ENCODE measurements around the gene TMEM163.
"Not testable (repeated sequence)": the region's sequence is repeated elsewhere in the genome, so short reads cannot be mapped to it uniquely, and the experiment has no call there.

The TMEM163 gene

DNA sequence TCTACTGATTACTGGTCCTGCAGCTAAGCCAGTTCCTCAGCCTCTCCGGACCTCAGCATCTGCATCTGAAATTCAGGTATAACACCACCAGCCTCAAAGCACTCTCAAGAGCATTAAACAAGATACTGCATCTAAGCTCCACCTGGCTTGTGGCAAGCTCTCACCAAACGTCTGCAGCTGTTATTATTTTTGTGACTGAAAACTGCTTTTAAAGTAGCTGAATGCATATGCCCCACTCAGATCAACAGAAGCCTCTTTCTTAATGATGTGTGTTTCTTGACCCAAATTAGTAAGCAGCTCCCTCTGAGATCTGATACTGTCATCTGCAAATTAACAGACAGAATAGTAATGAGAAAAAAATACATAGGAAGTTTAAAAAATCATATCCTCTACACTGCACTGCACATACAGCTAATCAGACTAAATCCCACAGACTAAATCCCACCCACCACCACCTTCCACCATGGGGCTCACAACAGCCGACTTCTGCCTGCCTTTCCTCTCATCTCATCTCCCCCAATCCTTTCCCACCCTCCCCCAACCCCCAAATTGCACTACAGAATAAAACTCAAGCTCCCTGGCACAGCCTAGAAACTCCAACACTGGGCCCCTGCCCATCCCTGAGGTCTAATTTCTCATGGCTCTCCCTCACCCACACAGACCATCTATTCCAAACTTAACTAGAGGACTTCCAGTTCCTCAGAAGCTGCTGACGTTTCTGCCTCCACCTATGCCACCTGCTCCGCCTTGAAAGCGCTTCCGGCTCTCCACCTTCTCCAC lies 52.9 kb downstream of the TMEM163 start:
- no peak for DNase-seq (ENCODE audit: low read depth in 2 of 3, low spot score in 1 of 3)

DNA sequence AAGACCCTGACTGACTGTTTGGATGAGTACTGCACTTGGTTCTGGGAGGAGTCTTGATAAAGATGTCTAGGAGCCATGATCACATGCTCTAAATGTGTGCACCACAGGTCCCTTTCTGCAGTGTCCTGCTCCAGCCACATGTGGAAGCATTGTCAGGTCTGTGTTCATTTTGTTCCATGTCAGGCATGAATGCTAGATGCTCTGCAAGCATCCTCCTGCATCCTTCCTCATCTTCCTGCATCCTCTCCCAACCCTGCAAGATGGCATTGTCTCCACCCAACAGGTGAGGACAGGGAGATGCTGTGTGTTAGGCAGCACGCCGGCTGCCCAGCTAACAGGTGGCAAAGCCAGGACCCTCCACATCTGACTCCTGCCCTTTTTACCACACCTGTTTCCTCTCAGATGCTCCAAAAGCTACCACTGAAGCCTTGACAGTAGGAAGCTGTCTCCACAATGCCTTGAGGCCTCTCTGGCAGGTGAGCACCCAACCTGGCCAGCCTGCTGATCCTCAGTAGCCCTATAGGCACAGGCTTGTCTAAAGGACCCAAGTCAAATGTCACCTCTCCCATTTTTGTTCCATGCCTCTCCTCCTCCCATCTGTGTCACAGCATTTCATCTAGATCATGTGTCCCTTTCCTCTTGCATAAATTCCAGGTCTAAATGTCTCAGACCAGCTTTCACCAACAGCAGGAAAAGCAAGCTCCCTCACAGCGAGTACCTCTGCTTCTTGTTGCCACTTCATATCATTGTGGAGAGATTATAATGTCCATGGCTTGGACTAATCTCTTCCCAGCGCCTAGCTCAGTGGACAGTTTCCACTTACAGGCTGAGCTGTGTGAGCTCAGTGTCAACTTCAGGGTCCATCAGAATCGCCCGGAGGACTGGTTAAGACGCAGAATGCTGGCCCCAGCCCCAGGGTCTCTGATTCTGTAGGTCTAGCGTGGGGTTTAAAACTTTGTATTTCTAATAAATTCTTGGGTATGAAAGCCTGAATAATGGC lies 55.0 kb downstream of the TMEM163 start:
- no peak for DNase-seq (ENCODE audit: low read depth in 2 of 3, low spot score in 1 of 3)

DNA sequence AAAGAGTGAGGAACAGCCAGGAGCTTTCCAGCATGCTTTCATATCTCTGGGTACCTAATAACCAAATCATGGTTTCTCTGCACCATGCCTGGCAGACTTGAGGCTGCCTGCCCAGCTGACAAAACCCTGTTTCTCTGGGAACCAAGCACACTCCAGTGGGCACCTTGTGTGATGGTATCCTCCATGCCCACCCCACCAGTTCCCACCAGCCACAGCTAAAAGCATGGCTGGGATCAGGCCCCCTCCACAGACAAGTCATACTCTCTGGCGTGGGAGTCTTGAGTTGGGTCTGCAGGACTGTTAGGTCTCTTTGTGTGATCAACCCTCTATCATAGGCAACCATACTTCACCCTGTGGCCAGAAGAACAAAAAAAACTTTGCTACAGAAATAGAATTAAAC lies 56.0 kb downstream of the TMEM163 start:
- no peak for DNase-seq (ENCODE audit: low read depth in 2 of 3, low spot score in 1 of 3)

DNA sequence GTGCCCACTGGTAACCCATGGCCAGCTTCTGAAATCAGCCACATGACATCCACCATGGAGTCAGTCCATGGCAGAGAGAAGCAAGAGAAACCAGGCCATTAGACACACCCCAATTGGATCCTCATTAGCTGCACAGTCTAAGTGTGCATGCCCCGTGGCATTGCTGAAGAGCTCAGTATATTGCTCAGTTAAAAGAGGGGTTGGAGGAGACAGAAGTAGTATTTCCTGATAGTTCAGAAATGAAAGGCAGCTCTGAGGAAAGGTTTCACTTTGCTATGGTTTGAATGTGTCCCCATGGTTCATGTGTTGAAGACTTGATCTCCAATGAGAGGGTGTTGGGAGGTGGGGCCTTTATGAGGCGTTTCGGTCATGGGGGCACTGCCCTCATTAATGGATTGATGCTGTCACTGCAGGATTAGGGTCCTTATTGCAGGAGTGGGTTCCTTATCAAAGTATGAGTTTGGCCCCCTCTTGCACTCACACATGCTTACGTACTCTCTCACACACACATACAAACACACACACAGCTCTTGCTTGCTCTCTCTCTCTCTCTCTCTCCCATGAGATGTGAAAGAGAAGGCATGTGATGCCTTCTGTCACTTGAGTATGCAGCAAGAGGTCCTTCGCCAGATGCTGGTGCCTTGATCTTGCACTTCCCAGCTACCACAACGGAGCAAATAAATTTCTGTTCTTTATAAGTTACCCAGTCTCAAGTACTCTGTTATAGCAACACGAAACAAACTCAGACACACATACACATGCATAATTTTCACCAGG lies 58.0 kb downstream of the TMEM163 start:
- no peak for DNase-seq (ENCODE audit: low read depth in 2 of 3, low spot score in 1 of 3)

DNA sequence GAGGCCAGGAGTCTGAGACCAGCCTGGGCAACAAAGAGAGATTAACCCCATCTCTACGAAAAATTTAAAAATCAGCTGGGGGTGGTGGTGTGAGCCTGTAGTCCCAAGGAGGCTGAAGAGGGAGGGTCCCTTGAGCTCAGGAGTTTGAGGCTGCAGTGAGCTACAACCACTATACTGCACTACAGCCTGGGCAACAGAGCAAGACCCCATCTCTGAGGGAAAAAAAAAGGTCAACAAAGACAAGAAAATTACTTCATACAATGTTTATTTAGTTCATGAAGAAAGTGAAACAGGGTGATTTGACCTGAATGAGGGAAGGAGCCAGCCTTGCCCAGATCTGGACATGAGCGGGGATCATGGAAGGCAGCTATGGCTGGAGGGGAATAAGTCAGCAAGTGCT lies 59.1 kb downstream of the TMEM163 start:
- DNase-seq (ENCODE audit: low read depth in 2 of 3, low spot score in 1 of 3): no peak

DNA sequence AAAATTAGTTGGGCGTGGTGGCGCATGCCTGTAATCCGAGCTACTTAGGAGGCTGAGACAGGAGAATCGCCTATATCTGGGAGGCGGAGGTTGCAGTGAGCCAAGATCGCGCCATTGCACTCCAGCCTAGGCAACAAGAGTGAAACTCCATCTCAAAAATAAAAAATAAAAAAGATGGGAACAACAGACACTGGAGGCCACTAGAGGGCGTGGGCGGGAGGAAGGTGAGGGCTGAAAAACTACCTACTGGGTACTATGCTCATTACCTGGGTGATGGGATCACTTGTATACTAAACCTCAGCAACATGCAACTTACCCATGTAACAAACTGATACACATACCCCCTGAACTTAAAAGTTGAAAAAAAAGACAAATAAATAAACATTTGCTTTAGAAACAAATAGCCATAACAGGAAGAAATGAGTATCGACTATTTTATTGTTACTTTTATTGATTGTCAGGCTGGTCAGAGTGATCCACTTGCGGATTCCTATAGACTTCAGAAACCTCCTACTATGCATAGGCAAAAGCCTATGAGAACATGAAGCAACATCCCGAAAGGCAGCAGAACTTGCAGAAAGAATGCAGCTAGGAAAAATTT lies 61.0 kb downstream of the TMEM163 start:
- peak in 1 of 3 donors; percentile 25 for DNase-seq (ENCODE audit: low read depth in 2 of 3, low spot score in 1 of 3)

DNA sequence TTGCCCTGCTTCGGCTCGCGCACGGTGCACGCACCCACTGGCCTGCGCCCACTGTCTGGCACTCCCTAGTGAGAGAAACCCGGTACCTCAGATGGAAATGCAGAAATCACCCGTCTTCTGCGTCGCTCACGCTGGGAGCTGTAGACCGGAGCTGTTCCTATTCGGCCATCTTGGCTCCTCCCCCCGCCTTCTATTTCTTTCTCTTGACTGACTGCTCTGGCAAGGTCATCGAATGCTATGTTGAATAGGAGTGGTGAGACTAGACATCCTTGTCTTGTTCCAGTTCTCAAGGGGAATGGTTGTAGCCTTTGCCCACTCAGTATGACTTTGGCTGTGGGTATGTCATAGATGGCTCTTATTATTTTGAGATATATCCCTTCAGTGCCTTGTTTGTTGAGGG lies 62.4 kb downstream of the TMEM163 start:
- not testable (repeated sequence) for DNase-seq (ENCODE audit: low read depth in 2 of 3, low spot score in 1 of 3)

DNA sequence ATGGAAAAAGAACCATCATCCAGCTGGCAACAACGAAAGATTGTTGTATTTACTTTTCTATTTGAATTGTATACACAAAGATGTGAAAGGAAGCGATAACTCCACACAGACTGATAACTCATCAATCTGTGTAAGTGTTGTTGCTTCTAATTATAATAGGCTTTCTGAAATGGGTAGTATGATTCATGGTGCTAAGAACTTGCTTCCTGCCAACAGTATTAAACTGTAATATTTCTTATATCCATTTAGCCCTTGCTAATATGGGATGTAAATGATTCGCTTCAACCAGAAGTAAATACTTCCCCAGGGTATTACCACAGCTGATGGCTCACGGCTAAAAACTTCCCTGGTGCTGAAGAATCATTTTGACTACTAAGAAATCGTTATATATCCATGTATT lies 70.2 kb downstream of the TMEM163 start:
- DNase-seq (ENCODE audit: low read depth in 2 of 3, low spot score in 1 of 3): no peak

DNA sequence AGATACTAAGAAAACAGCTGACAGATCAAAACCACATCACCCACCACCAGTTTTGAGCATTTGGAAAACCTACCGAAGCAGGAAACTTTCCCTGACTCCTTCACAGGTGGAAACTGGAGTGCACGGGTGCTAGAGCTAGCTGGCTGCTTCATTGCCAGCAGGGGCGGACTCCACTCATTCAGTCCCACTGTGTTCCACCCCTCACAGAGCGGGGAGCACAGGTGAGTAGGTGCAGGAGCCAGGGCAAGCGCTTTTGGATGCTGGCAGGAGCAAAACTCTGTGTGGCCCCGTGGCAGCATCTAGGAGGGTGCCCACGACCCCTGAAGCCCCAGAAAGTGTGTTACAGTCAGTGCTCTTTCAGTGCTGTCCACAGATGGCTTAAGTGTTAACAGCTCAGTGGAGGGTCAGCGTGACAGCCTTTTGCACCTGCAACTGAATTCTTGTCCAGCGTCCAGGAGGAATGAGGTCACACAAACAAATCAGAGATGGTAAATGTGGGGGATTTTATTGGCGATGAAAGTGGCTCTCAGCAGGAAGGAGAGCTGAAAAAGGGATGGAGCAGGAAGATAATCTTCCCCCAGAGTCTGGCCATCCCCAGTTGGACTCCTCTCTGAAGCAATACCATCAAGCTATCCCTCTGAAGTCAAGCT lies 71.1 kb downstream of the TMEM163 start:
- no peak for DNase-seq (ENCODE audit: low read depth in 2 of 3, low spot score in 1 of 3)

DNA sequence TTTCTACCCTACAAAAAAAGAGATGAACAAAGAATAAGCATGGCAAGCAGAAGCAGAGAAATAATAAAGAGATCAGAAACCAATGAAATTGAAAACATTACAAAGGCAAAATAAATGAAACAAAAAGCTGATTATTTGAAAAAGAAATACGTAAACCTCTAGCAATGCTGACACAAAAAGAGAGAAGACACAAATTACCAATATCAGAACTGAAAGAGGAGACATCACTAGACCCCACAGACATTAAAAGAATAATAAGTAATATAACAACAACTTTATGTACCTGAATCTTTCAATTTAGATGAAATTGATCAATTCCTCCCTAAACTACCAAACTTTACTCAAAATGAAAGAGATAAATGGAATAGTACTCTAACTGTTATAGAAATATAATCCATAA lies 75.9 kb downstream of the TMEM163 start:
- DNase-seq (ENCODE audit: low read depth in 2 of 3, low spot score in 1 of 3): no peak

DNA sequence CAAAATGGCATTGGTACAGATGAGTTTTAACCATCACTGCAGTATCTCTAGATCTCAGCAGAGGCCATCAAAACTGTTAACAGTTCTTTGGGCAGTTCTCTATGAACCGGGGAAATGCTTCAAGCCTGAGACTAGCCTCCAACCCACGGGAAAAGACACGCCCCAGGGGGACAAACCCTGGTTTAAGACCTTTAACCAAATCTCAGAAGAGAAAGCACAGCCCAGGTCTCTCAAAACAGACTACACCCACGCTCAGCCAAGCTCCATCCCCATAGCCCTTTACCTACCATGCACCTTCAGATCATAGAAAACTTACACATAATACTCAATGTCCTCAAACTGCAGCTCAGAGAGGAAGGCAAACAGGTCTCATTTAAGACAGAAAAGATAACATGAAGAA lies 78.3 kb downstream of the TMEM163 start:
- no peak for DNase-seq (ENCODE audit: low read depth in 2 of 3, low spot score in 1 of 3)

DNA sequence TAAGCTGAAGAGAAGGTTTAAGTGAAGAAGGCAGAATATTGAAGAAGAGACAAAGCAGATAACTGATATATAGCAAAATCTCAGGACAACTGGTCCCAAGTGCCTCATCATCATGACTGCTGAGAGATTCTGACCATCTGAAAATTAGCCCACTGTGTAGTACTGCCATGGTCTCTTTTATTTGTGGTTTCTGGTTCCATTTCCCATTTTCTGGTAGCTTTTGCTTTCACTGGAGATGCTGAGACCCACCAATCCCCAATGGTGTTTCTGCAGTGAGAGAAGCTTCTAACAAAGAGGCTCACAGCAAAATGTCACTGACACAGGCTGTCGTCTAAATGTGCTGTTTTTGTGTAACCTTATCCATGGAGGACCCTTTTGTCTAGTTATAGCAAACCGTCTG lies 79.5 kb downstream of the TMEM163 start:
- DNase-seq (ENCODE audit: low read depth in 2 of 3, low spot score in 1 of 3): no peak

DNA sequence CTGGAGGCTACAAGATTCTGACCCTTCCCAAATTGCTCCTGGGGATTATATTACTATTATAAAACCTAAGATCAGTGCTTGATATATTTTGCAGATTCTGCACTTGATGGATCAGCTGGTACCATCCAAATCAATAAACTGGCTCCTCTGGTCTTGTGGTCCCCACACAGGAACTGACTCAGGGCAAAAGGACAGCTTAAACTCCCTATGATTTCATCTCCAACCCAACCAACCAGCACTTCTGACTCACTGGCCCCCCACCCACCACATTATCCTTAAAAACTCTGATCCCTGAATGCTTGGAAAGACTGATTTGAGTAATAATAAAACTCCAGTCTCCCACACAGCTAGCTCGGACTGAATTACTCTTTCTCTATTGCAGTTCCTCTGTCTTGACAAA lies 82.1 kb downstream of the TMEM163 start:
- no peak for DNase-seq (ENCODE audit: low read depth in 2 of 3, low spot score in 1 of 3)

DNA sequence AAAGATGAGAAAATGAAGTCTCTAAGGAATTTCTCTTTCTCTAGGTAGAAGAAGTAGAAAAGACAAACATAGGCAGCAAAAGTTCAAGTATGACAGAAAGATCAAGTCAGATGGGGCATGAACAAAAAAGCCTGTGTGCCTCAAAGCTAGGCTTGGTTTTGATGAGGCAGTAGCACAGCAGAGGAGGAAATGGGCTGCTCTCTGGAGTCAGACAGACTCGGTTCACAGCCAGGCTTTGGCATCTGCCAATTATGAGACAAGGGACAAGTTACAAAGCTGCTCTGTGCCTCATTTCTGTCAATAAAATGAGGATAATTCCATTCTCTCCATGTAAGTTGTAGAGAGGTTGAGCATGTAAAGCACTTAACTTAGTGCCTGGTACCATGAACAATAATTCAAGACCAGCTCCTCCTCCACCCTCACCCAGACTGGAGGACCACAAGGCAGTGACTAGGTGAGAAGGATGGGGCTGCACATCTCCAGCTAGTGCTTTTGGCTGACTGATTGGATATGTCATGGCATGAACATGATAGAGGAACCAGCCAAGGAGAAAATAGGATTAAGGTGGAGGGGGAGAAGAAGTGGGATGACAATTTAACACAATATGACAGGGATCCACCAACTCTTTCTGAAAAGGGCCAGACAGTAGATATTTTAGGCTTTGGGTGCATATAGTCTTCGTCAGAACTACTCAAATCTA lies 84.6 kb downstream of the TMEM163 start:
- DNase-seq (ENCODE audit: low read depth in 2 of 3, low spot score in 1 of 3): no peak

DNA sequence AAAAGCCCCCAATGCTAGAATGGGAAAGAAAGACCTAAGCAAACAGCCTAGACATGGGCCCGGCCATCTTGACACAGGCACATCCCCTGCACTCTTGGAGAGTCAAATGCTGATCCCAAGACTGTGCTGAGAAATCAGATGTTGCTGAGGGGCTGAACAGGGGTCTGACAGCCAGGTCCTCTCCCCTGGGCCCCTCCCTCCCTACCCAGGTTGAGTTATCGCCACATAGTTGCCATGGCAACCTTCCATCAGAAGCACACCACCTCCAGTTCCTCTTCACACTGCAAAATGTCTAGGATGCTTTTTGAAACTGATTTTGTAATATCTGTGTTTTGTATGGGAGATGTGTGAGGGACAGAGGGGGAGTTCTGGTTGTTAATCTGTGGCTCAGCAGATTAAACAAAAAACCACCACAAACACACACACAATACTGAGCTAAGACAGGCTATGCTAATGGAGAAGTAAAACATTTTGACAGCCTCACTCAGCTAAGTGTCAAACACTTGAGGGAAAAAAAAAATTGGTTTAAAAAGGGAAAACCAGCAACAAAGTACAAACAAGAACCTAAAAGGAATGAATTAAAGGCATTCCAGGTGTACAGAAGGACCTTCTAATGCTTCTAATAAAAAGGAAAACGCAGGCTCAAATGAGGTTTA lies 88.2 kb downstream of the TMEM163 start:
- DNase-seq (ENCODE audit: low read depth in 2 of 3, low spot score in 1 of 3): no peak

DNA sequence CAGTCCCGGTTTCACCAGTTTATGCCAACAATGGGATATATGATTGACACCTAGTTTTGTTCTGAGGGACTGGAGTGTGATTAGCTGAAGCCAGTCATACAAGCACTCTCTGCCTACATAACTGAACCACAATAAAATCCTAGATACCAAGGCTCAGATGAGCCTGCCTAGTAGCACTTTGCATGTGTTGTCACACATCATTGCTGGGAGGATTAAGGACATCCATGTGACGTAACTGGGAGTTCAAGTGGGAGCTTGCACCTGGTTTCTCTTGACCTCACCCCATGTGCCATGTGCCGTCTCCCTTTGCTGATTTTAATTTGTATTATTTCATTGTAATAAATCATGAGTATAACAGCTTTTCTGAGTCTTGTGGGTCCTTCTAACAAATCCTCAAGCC lies 90.3 kb downstream of the TMEM163 start:
- no peak for DNase-seq (ENCODE audit: low read depth in 2 of 3, low spot score in 1 of 3)

DNA sequence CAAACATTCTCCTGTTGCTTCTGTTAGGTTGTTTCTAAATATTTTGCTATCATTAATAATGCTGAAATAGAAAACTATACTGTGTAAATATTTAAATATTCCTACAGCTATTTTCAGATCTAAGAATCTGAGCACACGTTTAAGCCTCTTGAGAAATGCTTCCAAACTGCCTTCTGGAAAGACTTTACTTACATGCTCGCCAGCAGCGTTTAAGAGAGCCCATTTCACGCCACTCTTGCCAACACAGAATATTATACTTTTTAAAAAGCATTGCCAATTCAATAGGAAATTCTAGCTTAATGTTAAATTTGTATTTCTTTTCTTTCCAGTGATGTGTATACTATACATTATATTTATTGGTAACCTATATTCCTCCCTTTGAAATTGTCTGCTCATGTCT lies 92.0 kb downstream of the TMEM163 start:
- DNase-seq (ENCODE audit: low read depth in 2 of 3, low spot score in 1 of 3): no peak

DNA sequence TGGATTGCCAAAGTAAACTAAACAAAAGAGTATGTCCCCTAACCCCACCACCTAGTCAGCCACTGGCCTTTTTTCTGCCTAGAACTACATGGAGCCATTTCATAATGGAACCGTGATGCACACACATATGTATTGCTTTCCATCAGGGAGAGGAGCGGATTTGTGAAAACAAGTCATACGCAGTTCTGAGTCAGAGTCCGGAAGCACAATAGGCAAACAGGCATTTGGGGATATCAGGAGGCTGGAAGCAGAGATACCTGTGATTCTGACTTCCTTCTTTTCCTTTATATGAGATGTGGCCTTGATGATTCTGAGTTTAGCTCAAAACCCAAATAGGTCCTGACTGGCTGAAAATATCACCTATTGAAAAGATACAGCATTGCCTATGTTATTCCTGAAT lies 93.5 kb downstream of the TMEM163 start:
- DNase-seq (ENCODE audit: low read depth in 2 of 3, low spot score in 1 of 3): no peak

DNA sequence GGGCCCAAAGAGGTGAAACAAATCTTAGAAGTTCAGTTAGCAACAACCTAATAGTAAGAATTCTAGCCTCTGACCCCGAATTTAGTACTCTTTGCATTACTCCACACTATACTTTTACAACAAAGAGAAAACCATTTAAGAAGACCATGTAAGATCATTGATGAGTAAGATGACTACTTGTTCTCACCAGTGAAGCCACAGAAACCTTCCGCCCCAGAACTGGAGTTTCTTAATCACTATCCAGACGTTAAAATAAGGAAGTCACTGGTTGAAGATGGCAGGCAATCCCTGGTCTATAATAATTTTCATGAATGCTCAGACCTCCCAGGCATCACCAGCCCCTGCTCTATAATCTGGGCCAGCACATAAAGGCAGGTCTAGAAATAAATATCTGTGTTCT lies 95.0 kb downstream of the TMEM163 start:
- peak; percentile 16 to 44 (median 16) for DNase-seq (ENCODE audit: low read depth in 2 of 3, low spot score in 1 of 3)

Data from stimulated activated CD4-positive, alpha-beta T cell treated with anti-CD3 and anti-CD28 coated beads, Interleukin-12 subunit alpha, Interleukin-12 subunit beta, amount 100 ng/mL, for 48 hours (primary cell).